Fibroblast of lung (primary cell): Measurements from ENCODE around the gene KIF6. TPM values are rescaled to one million over a fixed set of nuclear protein-coding genes. Genes with fewer than 3 reads are reported as not detected.

Experiments used
- DNase-seq, 2 donors: peaks; one replicate each; pipeline versions ENCODE4 v3.0.0 to v3.0.0-alpha.2; 2010; ENCODE audit warnings: low read depth in 2 of 2
- H2AFZ ChIP-seq: 2 replicates; pipeline ENCODE4 v1.5.1; 2012; ENCODE audit warnings: low read length, control low read depth, inconsistent platforms
- H3K27ac ChIP-seq: 2 replicates; pipeline ENCODE4 v1.5.1; 2011; ENCODE audit warnings: low read length, control low read depth; ENCODE audit not compliant: insufficient read depth
- H3K27me3 ChIP-seq: 2 replicates; pipeline ENCODE4 v1.5.1; 2011; ENCODE audit warnings: mild to moderate bottlenecking, low read length; ENCODE audit not compliant: control insufficient read depth, insufficient read depth
- H3K36me3 ChIP-seq: 2 replicates; pipeline ENCODE4 v1.5.1; 2011; ENCODE audit warnings: low read length; ENCODE audit not compliant: control insufficient read depth, insufficient read depth
- H3K4me1 ChIP-seq: 2 replicates; pipeline ENCODE4 v1.5.1; 2011; ENCODE audit warnings: low read length; ENCODE audit not compliant: control insufficient read depth, insufficient read depth; ENCODE audit errors: extremely low read depth
- H3K4me2 ChIP-seq: 2 replicates; pipeline ENCODE4 v1.5.1; 2011; ENCODE audit warnings: low read length, control low read depth; ENCODE audit not compliant: insufficient read depth; ENCODE audit errors: extremely low read depth
- H3K4me3 ChIP-seq, 4 experiments: fragments of 200-600 bp in 1 of 4; sonication (generic) in 1 of 4; replicated peaks in 1 of 4; 2 replicates each; pipeline ENCODE4 v1.5.1; 2011 to 2016; ENCODE audit warnings: low read length in 4 of 4, low read depth in 3 of 4, mild to moderate bottlenecking in 3 of 4, control low read depth in 2 of 4, inconsistent platforms in 1 of 4, mixed read lengths in 1 of 4; ENCODE audit not compliant: insufficient read depth in 1 of 4; ENCODE audit errors: control extremely low read depth in 1 of 4
- H3K79me2 ChIP-seq: 2 replicates; pipeline ENCODE4 v1.5.1; 2012; ENCODE audit warnings: mild to moderate bottlenecking, low read length, inconsistent platforms; ENCODE audit not compliant: control insufficient read depth, insufficient read depth
- H3K9ac ChIP-seq: 2 replicates; pipeline ENCODE4 v1.5.1; 2011; ENCODE audit warnings: mild to moderate bottlenecking, low read length, control low read depth; ENCODE audit not compliant: insufficient read depth
- H3K9me3 ChIP-seq: 2 replicates; pipeline ENCODE4 v1.5.1; 2012; ENCODE audit warnings: low read depth, low read length; ENCODE audit not compliant: control insufficient read depth, insufficient read depth
- H4K20me1 ChIP-seq: 2 replicates; pipeline ENCODE4 v1.5.1; 2011; ENCODE audit warnings: low read length; ENCODE audit not compliant: control insufficient read depth, insufficient read depth; ENCODE audit errors: extremely low read depth
- CTCF ChIP-seq, 2 donors: IDR thresholded peaks in 1 of 2; conservative IDR thresholded peaks in 1 of 2; 1 replicate in 1 of 2; 2 replicates in 1 of 2; pipeline ENCODE4 v1.5.1; 2011 to 2012; ENCODE audit warnings: low read length in 2 of 2, control low read depth in 1 of 2, inconsistent platforms in 1 of 2, low read depth in 1 of 2, mild to moderate bottlenecking in 1 of 2
- EZH2 ChIP-seq: IDR thresholded peaks from 2 replicates; pipeline ENCODE4 v1.5.1; 2012; ENCODE audit warnings: low read length, control low read depth, mild to moderate bottlenecking; ENCODE audit errors: missing control alignments
- polyA plus RNA-seq, 2 donors: library from polyadenylated mRNA; depleted of rRNA in 1 of 2; stranded (reverse) in 1 of 2; unstranded in 1 of 2; fragments of >200 nt; gene quantifications; 2 replicates each; pipeline ENCODE4 v1.2.1, GENCODE V29; 2011 to 2012; ENCODE audit warnings: missing spikeins in 1 of 2
- total RNA-seq: library from RNA; depleted of rRNA; stranded (reverse); fragments of >200 nt; gene quantifications from 2 replicates; pipeline ENCODE4 v1.2.1, GENCODE V29; 2014

Gene KIF6
- total and polyA plus RNA-seq, 2 donors (not counting 1 experiment from before 2014, with no cell fraction given), result 0.24 to 0.83 TPM

GRCh38 chr6:39428816-39429215, 296.4 kb downstream of the KIF6 start:
- Histone ChIP-seq H3K27me3 (no peaks in the 10 kb centered on the region), H3K4me1 (no peaks in the 10 kb centered on the region), H3K9me3 (no peaks in the 10 kb centered on the region), H3K9ac (no peak overlapping the region), H3K4me2 (no peak overlapping the region), H4K20me1 (no peaks in the 10 kb centered on the region), H2AFZ (no peak overlapping the region), H3K79me2 (no peaks in the 10 kb centered on the region), H3K4me3 (no peak overlapping the region), H3K27ac (no peak overlapping the region), H3K36me3 (no peaks in the 10 kb centered on the region)
- TF ChIP-seq EZH2 (no peak), CTCF (conservative IDR thresholded peaks at IDR 0.05 in 1 of 2, IDR thresholded peaks at IDR 0.05 in 1 of 2; ENCODE audit: low read depth in 1 of 2, low read length in 2 of 2) (no peak)
- DNase-seq, result no peak

GRCh38 chr6:39428152-39428551, 297.1 kb downstream of the KIF6 start:
- Histone ChIP-seq H3K27me3 (no peaks in the 10 kb centered on the region), H3K4me3 (no peak overlapping the region), H2AFZ (no peak overlapping the region), H3K4me1 (no peaks in the 10 kb centered on the region), H3K9me3 (no peaks in the 10 kb centered on the region), H3K79me2 (no peaks in the 10 kb centered on the region), H3K27ac (no peak overlapping the region), H4K20me1 (no peaks in the 10 kb centered on the region), H3K9ac (no peak overlapping the region), H3K36me3 (no peaks in the 10 kb centered on the region), H3K4me2 (no peak overlapping the region)
- DNase-seq, result no peak
- no peak for TF ChIP-seq EZH2
- TF ChIP-seq CTCF (conservative IDR thresholded peaks at IDR 0.05 in 1 of 2, IDR thresholded peaks at IDR 0.05 in 1 of 2; ENCODE audit: low read depth in 1 of 2, low read length in 2 of 2), result no peak

GRCh38 chr6:39426073-39426456, 299.1 kb downstream of the KIF6 start:
- Histone ChIP-seq H3K9ac (no peak overlapping the region), H3K4me1 (no peaks in the 10 kb centered on the region), H3K9me3 (no peaks in the 10 kb centered on the region), H3K27ac (no peak overlapping the region), H4K20me1 (no peaks in the 10 kb centered on the region), H3K4me2 (no peak overlapping the region), H3K36me3 (no peaks in the 10 kb centered on the region), H3K79me2 (no peaks in the 10 kb centered on the region), H2AFZ (no peak overlapping the region), H3K27me3 (no peaks in the 10 kb centered on the region), H3K4me3 (no peak overlapping the region)
- TF ChIP-seq CTCF (conservative IDR thresholded peaks at IDR 0.05 in 1 of 2, IDR thresholded peaks at IDR 0.05 in 1 of 2; ENCODE audit: low read depth in 1 of 2, low read length in 2 of 2) (no peak), EZH2 (no peak)
- peak; percentile 73 to 80 for DNase-seq
